Amniotic stem cell (primary cell): ENCODE data around the gene PIK3C2G.

Experiments
- DNase-seq: peaks from one replicate; lab custom pipeline; 2025; lab: John Stamatoyannopoulos, UW

The PIK3C2G gene

GRCh38 chr12:18419311-18419710, 158.0 kb downstream of the PIK3C2G start:
- DNase-seq = no peak

- DNase-seq = no peak
These were observed 160.5 kb downstream of the PIK3C2G start for GRCh38 chr12:18421867-18422266.

- no peak for DNase-seq
These were observed 161.6 kb downstream of the PIK3C2G start for GRCh38 chr12:18422871-18423270.

DNA sequence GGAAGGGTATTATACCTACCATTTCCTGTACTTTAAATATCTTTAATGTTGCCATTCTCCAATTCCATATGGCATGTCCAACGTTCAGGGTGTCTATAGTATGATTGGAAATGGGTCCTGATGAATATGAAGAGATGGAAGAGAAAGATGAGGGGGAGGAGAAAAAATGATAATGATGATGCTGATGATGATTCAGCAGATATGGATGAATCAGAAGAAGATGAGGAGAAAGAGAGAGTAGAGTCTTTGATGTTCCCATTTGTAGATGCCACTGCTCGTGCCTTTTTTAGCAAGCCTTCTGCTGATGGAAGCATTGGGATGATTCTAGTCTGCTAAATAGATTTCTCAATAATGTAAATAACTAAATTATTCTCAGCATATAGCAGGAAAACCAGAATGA, 163.5 kb downstream of the PIK3C2G start:
- no peak for DNase-seq

DNA sequence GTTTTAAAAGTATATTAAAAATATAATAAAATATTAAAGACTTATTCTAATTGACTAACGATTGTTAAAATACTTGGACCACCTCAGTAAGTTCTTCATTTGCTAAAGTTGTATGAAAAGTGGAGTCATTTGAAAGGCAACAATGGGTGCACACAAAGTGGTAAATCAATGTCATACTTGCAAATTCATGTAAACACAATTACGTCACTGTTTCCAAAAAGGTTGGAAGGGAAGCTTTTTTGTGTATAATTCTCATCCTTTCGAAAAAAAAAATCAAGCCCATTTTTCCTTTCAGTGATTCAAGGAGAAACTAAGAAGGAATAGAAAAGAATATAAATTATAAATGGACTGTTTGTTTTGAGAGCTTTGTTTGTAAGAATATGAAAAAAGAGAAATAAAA, 166.2 kb downstream of the PIK3C2G start:
- no peak for DNase-seq

DNA sequence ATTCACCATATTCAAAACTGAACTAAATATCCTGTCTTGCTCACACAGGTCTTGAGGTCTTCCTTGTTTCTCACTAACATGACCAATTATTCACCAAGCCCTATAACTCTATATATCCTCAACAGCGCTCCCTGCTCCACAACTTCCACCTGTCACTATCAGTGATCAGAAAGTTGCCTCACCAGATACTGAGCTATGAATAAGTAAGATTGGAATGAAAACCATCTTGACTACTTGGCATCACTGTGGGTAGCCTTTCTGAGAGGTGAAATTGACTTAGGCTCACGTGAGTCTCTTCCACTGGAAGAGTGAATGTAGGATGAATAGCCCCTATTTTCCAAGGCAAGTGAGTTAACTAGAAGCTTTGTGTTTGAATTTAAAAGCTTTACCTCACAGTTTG, 167.1 kb downstream of the PIK3C2G start:
- DNase-seq = no peak

DNA sequence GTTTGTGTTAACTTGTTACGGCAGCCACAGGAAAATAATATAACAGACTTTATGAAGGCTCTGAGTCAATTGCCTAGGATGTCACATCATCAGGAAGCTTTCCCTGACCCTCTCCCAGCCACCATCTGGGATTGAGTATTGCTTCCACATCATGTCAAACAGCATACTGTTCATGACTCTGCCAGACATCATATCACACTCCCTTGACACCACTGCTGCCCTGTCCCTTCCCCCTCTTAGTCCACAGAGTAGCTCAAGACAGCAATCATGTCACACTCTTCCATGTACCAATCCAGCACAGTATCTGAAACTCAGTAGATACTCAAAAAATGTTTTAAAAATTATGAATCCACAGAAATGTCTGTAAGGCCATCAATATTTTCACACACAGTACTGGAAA, 168.0 kb downstream of the PIK3C2G start:
- no peak for DNase-seq

DNA sequence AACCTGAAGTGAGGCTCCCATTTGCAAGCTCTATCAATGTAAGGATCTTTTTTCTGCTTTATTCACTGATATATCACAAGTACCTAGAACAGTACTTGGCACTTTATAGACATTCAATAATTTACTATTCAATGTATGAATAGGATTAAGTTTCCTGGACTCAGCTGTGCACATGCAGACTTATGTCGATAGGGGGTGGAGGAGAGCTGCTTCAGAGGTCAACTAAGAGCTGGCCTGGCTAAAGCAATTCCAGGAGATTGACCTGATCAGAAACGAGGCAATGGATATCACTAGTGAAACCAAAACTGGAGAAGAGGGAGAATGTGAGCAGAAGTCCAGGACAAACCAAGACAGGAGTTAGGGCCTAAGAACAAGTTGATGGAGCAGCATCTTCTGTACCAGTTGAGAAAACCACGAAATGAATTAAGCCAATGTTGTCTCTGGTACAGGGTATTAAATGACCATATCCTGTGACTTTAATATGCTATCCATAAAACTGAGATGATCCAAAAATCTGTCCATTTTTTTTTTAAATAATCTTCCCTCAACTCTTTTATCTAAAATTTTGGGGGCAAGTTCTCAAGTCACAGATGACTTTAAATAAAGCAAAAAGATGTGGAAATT, 169.2 kb downstream of the PIK3C2G start:
- DNase-seq = no peak

GRCh38 chr12:18431771-18432170, 170.5 kb downstream of the PIK3C2G start:
- no peak for DNase-seq

GRCh38 chr12:18432206-18432605, 170.9 kb downstream of the PIK3C2G start:
- DNase-seq = no peak

DNA sequence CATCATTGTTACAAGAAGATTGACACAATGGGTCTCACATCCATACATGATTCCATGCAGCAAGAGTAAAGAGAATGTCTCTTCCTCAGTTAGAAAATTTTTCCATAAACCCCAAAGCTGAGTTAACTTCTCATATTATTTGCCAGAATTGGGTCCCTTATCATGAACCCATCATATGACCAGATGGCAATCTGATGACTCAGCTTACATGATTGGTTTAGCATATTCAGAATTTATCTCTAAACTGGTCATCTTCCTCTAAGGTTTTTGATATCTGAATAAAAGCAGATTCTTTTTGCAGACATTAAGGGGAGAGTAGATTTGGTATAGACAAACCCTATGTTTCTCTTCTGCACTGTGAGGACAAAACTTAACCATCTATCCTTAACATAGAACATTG, 174.9 kb downstream of the PIK3C2G start:
- DNase-seq = no peak

GRCh38 chr12:18439541-18439940, 178.2 kb downstream of the PIK3C2G start:
- DNase-seq = no peak

- no peak for DNase-seq
These were observed 182.6 kb downstream of the PIK3C2G start for GRCh38 chr12:18443768-18444437.

- DNase-seq = no peak
These were observed 184.8 kb downstream of the PIK3C2G start for GRCh38 chr12:18446061-18446644.

DNA sequence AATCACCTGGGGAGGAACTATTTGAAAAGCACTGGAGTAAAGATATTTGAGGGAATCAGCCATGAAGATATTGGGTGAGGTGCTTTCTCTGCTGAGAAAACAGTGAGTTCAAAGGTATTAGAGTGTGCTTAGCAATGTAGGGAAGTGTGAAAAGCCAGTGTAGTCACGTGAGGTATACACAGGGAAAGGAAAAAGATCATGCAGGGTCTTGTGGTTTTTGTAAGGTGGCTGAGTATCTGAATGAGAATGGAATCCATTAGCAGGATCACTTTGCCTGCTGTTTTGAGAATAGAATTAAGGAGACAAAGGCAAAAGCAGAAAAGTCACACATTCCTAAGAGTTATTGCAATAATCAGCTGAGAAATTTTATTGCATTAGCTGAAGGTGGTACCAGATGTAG, 193.0 kb downstream of the PIK3C2G start:
- DNase-seq = no peak

DNA sequence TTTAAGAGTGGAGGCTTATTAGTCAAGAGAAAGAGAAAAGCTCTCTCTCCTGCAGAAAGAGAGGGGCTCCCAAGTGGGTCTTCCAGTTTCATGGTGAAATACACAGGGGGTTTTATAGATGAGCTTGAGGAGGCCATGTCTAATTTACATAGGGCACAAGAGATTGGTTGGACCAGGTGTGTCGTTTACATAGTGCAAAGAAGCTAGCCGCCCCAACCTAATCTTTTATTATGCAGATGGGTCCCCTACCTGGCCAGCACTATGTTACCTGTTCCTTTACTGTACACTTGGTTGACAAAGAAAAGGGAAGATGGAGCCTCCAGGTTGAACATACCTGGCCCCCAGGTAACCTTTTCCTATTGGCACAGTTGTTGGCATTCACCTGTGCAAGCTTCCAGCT, 195.0 kb downstream of the PIK3C2G start:
- no peak for DNase-seq

DNA sequence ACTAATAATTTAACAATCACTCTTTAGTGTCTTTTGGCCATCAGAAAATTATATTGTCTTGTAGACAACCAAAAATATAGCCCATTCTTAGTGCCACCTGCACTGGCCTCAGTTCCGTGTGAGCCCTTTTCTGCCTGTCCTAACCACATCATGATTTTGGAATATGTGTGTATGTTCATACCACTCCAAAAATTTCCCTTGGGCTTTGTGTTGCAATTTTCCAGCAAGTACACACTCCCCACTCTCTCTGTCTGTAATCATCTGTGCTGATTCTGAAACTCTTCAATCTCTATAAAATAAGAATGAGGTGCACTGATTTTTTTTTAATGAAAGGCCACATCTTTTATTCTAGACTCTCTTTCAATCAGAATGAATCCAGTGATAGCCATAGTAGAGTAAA, 196.0 kb downstream of the PIK3C2G start:
- no peak for DNase-seq

GRCh38 chr12:18461758-18462157, 200.4 kb downstream of the PIK3C2G start:
- DNase-seq = no peak

DNA sequence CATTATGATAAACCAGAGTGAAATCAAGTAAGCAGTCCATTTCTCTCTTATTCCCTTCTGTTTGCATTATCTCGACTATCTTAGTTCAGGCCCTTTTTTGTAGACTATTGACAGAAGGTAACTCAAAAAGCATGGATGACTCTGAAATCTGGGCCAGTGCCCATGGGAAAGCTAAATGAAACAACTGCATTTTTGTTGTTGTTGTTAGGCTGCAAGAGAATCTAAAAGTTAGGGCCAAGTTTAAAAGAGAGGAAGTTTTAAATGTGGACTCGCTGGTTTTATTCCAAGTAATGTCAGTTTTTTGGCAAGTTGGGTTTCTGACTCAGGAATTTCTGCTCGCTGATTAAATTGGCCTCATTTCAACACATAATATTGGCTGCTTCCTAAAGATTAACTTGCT, 201.1 kb downstream of the PIK3C2G start:
- no peak for DNase-seq

DNA sequence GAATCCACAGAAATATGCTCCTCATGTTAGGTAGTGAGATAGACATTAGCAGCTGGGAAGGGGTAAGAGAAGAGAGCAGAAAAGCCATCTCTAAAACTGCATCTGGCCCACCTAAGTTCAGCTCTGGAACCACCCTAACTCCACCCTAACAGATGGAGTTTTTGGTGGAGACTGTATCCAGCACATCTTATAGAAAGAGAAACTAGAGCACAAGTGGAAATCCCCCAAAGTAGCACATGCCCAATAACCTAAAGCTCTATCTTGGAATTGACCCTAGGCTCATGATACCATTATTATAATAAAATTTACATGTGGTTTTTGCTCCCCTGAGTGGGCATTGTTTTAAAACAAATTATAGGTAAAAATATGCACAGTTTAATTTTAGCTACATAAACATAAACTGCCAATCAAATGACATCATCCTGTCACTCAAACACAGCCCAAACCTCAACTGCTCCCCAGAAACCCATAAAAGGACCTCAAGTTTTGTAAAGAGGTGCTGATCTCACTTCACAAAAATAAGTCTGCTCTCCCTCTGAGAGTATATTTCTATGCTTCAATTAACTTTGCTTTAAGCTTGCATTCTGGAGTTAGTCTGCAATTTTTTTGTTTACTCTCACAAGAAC, 206.4 kb downstream of the PIK3C2G start:
- no peak for DNase-seq

- no peak for DNase-seq
These were observed 207.1 kb downstream of the PIK3C2G start for GRCh38 chr12:18468246-18469075.

DNA sequence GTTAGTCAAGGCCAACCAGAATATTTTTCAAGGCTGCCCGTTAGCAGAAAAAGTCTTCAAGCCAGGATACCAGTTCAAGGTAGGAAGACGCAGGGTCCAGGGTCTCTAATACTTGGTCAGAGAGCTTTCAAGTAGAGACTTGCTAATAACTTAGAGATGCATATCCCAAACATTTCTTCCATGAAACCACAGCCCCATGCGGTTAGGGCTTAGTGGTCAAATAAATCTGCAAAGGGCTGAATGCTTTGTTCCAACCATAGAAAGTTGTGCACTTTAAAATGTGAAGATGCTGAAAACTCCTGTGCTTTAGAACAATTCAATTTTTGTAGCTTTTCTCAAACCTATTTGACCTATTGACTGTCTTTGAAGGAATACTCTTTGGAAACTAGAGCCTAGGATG, 208.9 kb downstream of the PIK3C2G start:
- DNase-seq = no peak
